Amniotic stem cell (primary cell): ENCODE results near the gene PLGRKT.
"Not testable (repeated sequence)": the region's sequence is repeated elsewhere in the genome, so short reads cannot be mapped to it uniquely, and the experiment has no call there.

Source experiments
- DNase-seq: peaks from one replicate; lab custom pipeline; 2025; lab: John Stamatoyannopoulos, UW

PLGRKT gene

DNA sequence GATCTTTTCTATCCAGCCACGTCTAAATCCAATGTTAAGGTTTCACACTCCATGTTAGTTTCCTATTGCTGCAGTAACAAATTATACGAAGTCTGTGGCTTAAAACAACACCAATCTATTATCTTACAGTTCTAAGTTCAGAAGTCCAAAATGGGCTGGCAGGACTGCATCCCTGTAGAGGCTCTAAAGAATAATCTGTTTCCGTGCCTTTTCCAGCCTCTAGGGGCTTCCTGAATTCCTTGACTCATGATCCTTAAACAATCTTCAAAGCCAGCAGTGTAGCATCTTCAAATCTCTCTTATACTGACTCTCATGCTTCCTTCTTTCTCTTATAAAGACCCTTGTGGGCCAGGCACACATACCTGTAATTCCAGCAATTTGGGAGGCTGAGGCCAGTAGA, 6.8 kb downstream of the PLGRKT start:
- DNase-seq, result no peak

DNA sequence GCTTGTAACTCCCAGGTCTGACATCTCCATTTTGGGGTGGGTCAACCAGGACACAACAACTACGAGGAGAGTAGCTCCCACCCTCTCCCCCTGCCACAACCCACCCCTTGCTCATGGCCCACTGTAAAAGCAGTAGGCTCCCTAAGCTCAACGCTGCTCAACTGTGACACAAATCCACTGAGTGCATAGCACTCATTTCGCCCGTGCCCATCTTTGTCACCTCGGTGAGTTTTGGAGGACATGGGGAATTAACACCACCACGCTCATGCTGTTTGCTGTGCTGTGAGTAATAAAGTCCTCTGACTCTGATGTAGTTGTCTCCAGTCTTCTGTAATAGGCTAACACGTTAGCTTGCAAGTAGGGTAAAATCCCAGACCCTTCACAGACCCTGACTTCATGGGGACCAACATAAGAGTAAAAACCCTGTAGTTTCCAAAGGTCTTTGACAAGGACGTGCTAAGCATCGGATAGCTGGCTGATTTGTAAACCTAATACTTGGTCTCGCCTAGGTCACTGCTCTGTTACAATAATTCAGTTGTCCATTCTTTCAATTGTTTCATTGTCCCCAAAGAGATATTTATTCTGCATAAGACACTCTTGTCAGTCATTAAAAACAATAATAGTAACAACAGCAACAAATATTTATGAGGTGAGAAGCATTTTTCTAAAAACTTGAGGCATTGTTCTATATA, 7.7 kb downstream of the PLGRKT start:
- DNase-seq, result no peak

DNA sequence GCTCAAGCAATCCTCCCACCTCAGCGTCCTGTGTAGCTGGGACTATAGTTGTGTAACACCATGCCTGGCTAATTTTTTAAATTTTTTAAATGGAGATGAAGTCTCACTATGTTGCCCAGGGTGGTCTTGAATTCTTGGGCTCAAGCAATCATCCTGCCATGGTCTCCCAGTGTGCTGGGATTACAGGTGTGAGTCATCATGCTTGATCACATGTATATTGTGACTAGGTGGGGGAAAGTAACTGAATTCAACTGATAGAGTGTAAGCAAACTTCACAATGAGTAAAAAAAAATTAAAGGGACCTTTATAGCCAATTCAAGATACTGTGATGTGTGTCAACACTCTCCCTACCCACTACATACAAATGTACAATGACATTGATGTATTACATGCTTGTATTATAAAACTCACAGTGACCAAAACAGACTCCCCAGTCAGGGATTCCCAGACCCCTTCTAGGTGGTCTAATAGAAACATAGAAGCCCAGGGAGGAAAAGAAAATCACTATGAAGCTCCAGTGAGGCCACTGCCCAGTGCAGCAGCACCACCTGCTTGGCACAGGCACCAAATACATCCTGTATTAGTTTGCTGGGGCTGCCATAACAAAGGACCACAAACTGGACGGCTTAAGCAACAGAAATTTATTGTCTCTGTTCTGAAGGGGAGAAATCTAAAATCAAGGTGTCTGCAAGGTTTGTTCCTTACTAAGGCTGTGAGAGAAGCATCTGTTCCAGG, 8.8 kb downstream of the PLGRKT start:
- DNase-seq, result no peak

DNA sequence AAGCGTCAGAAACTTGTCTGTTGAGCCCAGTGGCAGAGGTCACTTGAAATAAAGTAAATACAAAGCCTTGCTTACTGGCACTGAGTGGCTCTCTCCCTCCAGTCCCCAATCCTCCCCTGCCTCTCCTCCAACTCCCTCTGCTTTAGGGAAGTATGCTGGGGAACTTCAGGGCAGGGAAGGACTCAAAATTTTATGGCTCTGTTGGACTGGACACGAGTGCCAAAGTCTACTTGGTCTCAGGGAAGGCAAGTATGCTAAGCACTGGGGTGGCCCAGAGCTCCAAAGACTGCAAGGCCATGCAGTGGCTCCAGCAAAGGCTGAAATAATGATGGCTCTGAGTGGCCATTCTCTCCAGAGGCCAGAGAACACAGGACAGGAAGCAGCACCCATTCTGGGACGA, 9.6 kb downstream of the PLGRKT start:
- no peak for DNase-seq

DNA sequence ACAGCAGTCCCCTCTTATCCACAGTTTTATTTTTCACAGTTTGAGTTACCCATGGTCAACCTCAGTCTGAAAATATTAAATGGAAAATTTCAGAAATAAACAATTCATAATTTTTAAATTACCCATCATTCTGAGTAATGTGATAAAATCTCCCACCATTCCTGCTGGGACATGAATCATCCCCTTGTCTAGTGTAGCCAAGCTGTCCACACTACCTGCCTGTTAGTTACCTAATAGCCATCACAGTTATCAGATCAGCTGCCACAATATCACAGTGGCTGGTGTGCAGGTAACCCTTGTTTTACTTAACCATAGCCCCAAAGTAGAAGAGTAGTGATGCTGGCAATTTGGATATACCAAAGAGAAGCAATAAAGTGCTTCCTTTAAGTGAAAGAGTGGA, 10.7 kb downstream of the PLGRKT start:
- no peak for DNase-seq

DNA sequence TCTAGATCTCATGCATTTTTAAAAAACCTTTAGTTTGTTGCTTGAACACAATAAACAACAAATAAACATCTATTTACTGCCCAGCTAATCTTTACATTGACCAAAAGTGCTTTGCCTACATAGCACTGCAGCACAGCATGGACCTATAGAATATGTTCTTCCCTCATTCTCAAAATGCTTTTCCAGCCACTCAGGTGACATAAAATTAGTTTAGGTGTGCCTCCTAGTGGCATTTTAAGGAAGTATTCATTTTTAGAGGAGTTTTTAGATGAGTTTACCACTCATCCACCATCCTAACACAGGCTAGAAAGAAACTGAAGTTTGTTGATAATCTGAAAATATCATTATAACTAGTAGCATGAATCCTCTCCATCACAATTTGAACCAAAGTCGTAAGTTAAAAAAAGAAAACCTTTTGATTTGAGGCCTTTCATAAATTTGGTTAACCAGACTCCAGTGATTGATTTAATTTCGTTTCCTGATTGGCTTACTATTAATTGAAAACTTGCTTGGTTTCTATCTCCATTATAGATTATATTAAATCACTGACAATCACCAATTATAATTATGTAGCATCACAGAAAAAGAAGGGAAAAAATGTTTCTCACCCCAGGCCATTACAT, 12.6 kb downstream of the PLGRKT start:
- no peak for DNase-seq

DNA sequence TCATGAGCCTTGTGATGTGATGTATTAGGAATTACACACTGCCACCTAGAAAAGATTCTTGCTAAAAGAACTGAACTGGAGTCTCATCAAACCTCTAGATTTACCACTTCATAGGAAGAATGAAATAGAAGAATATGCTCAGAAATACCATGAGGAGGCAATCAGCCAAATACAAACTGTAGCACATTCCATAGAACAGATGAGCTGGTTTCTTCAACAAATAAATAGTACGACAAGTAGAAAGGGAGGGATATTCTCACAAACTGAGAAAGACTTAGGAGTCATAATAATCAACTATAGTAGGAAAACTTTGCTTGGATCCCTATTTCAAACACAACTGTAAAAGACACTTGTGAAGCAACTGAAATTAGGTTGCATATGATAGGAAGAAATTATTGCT, 15.4 kb downstream of the PLGRKT start:
- no peak for DNase-seq

DNA sequence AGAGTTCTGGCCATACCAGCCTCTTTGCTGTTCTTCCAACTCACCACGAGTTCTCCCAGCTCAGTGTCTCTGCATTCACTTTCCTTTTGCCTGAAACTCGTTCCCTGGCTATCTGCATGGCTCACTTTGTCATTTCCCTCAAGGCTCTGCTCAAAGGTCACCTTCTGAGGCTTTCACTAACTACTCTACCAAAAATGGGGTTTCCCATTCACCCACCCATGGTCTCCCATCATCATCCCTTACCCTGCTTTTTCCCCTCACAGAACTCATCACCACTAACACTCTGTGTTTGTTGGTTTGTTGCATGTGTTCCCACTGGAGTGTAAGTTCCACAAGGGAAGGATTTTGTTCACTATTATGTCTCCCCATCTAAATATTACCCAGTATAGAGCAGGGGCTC, 16.6 kb downstream of the PLGRKT start:
- DNase-seq, result no peak

DNA sequence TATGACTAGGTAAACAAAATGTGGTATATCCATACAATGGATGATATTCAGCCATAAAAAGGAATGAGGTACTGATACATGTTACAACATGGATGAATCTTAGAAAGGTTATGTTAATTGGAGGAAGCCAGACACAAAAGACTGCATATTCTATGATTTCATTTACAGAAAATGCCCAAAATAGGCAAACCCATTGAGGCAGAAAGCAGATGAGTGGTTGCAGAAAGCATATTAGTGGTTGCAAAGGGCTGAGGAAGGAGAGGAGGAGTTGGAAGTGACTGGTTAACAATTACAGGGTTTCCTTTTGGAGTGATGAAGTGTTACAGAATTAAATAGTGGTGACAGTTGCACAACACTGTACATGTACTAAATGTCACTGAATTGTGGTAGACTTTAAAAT, 17.7 kb downstream of the PLGRKT start:
- no peak for DNase-seq

DNA sequence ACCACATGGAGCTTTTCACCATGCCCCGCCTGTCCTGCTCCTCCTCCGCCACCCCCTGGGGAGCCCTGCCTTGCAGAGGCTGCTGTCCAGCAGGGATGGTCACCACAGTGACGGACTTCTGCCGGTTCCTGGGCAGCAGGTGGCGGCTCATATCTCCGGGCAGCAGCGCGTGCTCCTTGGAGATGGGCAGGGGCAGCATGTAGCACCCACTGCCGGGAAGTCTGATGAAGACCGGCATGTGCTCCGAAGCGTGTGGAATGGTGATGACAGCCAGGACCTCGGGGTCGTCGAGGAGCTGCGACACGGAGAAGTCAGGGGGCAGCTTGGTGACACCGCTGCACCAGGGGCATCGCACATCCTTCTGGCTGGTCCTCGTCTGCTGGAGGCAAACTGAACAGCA, 19.2 kb downstream of the PLGRKT start:
- no peak for DNase-seq

DNA sequence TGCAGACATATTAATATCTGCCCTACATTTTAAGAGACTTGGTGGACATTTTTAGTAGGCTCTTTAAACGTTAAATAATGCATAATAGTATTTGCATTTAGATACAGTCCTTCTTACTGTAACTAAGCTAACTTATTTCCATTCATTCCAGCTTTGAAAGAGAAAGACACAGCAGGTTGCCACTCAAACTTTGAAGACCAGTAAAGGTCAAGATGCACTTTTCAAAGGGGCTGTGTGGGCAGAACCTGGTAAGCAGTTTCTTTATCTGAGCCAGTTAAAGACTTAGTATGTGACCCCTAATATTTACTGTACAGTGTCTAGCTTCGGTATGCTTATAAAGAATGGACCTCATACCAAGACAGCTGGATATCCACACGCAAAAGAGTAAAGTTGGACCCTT, 20.8 kb downstream of the PLGRKT start:
- no peak for DNase-seq

DNA sequence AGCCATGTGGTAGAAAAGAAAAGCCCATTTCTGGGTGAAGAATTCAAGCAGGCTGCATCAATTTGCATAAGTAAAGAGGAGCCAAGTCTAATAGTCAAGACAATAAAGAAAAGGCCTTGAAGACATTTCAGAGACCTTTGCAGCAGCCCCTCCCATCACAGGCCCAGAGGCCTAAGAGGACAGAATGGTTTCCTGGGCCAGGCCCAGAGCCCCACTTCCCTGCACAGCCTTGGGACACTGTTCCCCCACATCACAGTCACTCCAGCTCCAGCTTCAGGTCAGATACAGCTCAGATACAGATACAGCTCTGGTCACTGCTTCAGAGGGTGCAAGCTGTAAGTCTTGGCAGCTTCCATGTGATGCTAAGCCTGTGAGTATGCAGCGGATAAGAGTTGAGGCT, 29.1 kb downstream of the PLGRKT start:
- no peak for DNase-seq

DNA sequence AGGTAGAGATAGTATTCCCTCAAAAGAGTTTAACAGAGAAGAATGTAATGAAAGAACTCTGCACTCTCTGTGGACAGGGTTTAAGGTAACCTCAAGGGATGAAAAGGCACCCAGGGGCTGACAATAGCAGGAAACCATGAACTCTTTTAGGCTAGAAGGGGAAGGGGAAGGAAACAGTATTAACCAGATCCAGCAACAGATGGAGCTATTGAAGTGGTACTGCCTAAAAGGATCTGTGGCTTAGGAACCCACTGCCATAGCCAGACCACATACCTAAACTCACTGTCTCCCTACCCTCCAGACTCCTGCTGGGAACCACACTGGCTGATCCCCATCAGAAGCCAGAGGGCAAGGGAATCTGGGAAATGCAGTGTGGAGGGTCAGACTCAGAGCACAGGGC, 35.5 kb downstream of the PLGRKT start:
- no peak for DNase-seq

DNA sequence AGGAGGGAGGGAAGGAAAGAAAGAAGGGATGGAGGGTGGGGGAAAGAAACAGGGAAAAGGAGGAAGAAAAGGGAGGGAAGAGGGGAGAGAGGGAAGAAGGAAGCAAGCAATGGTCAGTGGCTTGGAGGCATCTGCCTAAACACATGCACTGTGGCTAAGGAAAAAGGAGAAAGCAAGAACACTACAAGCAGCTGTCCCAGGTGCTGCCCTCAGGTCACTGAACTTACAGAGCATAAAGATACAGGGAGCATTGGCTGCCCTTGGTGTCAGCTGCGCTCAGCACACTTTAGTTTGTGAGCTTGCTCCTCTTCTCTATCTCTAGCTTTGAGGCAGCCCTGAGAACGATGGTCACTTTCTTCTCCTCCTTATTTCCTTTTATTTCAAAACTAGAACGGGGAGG, 40.2 kb downstream of the PLGRKT start:
- not testable (repeated sequence) for DNase-seq

DNA sequence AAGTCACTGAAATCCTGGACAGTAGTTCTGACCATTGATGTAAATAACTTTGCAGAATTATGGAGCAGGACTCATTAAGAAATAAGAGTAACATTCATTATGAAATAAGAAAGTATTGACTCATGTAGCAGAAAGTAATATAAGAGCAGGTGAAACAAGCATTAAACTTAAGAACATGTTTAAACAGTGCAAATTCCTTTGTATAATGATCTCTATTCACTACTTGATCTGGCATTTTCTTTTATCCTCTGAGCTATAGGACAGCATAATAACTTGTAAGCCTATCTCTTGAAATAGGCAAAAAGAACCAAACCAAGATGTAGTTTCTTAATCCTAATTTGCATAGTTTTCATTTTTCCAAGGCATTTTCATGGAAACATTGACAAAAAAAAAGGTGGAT, 42.3 kb downstream of the PLGRKT start:
- DNase-seq, result no peak

DNA sequence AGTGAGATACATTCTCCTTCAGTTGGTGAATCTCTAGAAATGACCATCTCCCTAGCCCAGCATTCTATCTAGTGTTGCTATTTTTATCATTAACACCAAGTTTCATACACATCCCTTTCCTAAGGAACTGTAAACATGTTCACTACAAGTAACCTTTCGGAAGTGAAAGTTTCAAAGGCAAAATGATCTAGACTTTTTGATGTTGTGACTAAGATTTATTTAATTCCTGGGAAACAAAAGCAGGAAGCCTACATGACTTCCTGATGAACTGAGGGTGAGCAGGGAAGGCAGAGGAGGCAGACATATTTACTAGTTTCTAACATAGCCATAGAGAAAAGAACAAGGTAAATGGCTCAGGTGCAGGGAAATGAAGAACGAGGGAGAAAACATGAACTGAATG, 43.7 kb downstream of the PLGRKT start:
- DNase-seq, result not testable (repeated sequence)

DNA sequence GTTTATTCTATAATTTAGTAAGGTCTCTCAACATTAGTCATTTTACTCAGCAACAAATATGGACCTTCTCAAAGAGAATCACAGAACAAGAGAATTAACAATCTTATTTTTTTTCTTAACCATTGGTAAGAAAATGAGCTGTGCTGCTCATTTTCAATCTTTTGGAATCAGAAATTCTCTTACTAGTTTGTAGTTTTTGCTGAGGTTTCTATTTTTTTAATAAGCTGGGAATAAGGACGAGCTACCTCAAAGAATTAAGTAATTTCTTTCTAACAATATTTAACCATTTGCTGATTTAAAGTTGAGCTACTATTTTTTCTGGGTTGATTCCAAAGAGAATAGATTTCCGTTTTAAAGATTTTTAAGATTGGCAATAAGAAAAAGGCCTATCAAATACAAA, 44.2 kb downstream of the PLGRKT start:
- DNase-seq, result no peak

DNA sequence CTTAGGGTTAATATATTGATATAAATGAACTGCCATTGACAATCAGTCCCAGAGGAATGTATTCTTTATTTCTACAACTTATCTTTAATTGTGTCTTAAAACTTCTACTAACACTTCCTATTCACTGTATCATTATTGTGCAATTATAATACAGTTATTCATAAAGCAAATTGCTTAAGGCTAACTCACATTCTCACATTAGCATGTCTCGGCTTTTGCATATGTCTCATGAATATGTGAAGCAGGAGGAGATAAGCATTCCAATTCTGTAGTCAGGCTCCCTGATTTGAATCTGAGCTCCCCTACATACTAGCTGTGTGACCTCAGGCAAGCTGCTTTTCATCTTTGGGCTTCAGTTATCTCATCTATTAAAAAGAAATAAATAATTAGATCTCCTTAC, 45.4 kb downstream of the PLGRKT start:
- no peak for DNase-seq

DNA sequence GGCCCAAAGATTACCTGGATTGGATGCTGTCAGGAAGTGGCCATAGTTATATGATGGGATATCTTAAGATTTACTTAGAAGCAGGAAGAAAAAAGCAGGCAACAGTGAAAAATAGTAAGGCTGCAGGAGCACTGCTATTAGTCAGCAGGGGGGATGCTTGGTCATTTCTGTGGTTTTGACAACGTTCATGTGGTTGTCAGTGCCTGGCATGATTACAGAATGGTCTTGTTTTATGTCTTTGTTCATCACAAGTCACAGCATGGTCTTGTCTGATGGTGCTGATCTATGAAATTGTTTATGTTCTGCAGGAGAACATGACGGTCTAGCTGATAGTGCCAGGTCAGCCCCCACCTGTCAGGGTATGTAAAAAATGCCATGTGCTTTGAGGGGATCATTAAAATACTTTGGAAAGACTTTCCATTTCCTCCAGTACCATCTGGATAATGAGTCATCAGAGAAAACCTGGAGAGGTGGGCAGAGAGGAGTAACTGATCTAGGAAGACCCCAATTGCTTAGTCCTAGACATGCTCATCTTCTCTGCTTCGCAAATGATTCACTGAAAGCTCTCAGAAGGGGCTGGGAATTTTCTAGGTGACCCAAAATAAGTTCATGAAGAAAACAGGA, 48.5 kb downstream of the PLGRKT start:
- peak; percentile 20 for DNase-seq

DNA sequence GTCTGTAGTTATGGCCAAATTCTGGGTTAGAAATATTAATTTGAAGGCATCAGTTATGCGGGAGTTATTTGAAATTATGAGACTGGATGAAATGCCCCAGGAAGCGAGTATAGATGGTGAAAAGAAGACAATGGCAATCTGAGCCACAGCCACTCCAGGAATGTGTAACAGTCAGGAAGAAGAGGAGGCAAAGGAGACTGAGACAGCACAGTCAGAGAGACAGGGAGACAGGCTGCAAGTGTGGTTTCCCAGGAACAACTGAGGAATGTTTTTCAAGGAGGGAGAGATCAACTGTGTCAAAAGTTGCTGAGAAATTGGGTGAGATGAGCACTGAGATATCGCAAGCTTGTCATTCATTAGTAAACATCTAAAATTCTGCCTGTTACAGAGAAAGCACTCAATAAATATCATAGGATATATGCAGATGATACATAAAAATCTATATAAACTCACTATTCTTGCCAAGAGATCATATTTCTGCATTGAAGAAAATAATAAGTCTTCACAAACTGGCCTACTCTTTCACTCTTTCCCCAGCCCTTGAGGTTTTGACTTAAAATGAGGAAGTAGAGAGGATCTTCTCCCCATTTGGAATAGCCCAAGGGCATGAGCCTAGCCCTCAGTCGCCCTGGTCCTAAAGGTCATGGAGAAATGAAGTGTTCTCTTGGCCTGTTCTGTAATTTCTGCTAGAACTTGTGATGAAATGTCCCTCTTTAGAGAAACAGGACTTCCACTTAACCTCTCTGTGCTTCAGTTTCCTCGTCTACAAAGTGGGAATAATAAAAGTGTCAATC, 49.5 kb downstream of the PLGRKT start:
- no peak for DNase-seq

DNA sequence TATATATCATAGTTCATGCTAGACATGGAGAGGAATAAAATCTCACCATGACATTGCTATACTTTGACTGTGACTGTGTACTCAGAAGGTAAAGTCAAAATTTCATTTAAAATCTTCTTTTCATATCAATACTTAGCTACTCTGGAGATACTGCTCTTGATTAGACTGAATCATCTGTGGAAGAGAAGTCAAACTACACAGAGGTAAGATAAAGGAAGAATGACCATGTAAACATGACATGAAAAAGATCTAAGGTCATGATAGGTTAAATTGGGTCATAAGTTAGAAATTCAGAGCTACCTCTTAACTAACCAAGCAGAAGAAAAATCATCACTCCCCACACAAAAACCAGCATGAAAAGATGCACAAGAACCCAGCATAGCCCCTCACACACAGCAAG, 53.3 kb downstream of the PLGRKT start:
- no peak for DNase-seq

DNA sequence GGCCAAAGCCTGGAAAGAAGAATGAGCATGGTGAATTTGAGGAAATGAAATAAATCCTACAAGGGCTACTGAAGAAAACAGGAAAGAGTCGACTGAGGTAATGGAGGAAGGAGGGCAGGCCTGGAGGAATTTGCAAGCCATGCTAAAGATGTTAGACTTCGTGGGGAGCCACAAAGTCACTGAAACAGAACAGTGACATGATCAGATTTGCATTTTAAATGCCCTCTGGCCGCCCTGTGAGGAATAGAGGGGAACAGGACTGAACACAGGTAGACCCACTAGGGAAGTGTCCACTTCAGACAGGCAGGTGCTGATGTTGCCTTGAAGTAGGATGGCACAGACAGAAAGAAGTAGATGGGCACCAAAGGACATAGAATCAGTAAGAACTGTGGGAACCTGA, 55.2 kb downstream of the PLGRKT start:
- no peak for DNase-seq
